GM12878 (cell line): Measurements from ENCODE around the gene FUT7. TPM values are rescaled to one million over a fixed set of nuclear protein-coding genes. Genes with fewer than 3 reads are reported as not detected.

Experiments
- ATAC-seq: fragments of 200-7000 bp; cut with Tn5 transposase; 3 replicates; pipeline ENCODE4 v1.9.1; 2020; ENCODE audit warnings: mild to moderate bottlenecking, moderate library complexity
- BruUV-seq: library from RNA; stranded (reverse); fragments of 400-500 nt; replicated peaks from 2 replicates; lab custom pipeline; 2021; lab: Mats Ljungman, UMichigan
- CTCF ChIA-PET: fragments of 300-600 bp; sonication (Branson Sonifier 250); formaldehyde crosslinking; extraction: SDS; loops from one replicate; lab custom pipeline; 2021; ENCODE audit warnings: inconsistent platforms; lab: Yijun Ruan, JAX
- POLR2A ChIA-PET: fragments of 350-600 bp; formaldehyde crosslinking; extraction: SDS; loops from one replicate; lab custom pipeline; 2021; ENCODE audit warnings: inconsistent platforms; lab: Charles Lee
- RAD21 ChIA-PET: fragments of 300-600 bp; sonication (Branson Sonifier 250); formaldehyde crosslinking; loops from one replicate; lab custom pipeline; 2023; ENCODE audit warnings: antibody characterized with exemption; ENCODE audit not compliant: unreplicated experiment; lab: Charles Lee
- SMC1A ChIA-PET: fragments of 300-600 bp; sonication (Branson Sonifier 250); formaldehyde crosslinking; loops from one replicate; lab custom pipeline; 2023; ENCODE audit not compliant: unreplicated experiment, uncharacterized antibody; lab: Charles Lee
- DNase-seq: peaks from one replicate; pipeline ENCODE4 v3.0.0-alpha.2; 2011; ENCODE audit warnings: low read depth, low spot score
- FAIRE-seq: peaks from 3 replicates; lab custom pipeline; 2011; peaks lifted over from hg19 to GRCh38; lab: Jason Lieb, UNC
- H2AFZ ChIP-seq: 2 replicates; pipeline ENCODE4 v1.6.0; 2011; ENCODE audit warnings: low read depth, low read length, control low read depth; ENCODE audit not compliant: control insufficient read depth
- H3K27ac ChIP-seq: 2 replicates; pipeline ENCODE4 v1.5.1; 2011; ENCODE audit warnings: control low read depth; ENCODE audit not compliant: control insufficient read depth, insufficient read depth
- H3K27me3 ChIP-seq, 2 experiments: replicated peaks in 1 of 2; 2 replicates each; pipeline versions ENCODE4 v1.6.0 to v1.6.1; 2011; ENCODE audit warnings: low read length in 1 of 2; ENCODE audit not compliant: control insufficient read depth in 2 of 2, insufficient read depth in 2 of 2
- H3K36me3 ChIP-seq, 2 experiments: 2 replicates each; pipeline ENCODE4 v1.5.1; 2011; ENCODE audit warnings: low read length in 1 of 2; ENCODE audit not compliant: control insufficient read depth in 2 of 2, insufficient read depth in 2 of 2
- H3K4me1 ChIP-seq: 2 replicates; pipeline ENCODE4 v1.6.1; 2011; ENCODE audit warnings: mild to moderate bottlenecking, low read length, moderate library complexity, mixed read lengths; ENCODE audit not compliant: control insufficient read depth, insufficient read depth
- H3K4me2 ChIP-seq: 2 replicates; pipeline ENCODE4 v1.6.0; 2011; ENCODE audit warnings: control low read depth; ENCODE audit not compliant: control insufficient read depth, insufficient read depth
- H3K4me3 ChIP-seq: fragments of 200-600 bp; sonication (generic); 2 replicates; pipeline ENCODE4 v1.5.1; 2016
- H3K79me2 ChIP-seq: 2 replicates; pipeline ENCODE4 v1.6.0; 2011; ENCODE audit warnings: low read length; ENCODE audit not compliant: control insufficient read depth, insufficient read depth
- H3K9ac ChIP-seq: 2 replicates; pipeline ENCODE4 v1.8.0; 2011; ENCODE audit warnings: low read length, control low read depth, mixed read lengths; ENCODE audit not compliant: control insufficient read depth, insufficient read depth
- H3K9me3 ChIP-seq: replicated peaks from 3 replicates; pipeline ENCODE4 v1.5.1; 2011; ENCODE audit warnings: mild to moderate bottlenecking, low read length; ENCODE audit not compliant: control insufficient read depth, insufficient read depth
- H4K20me1 ChIP-seq: 2 replicates; pipeline ENCODE4 v1.6.0; 2011; ENCODE audit not compliant: control insufficient read depth, insufficient read depth
- CBX3 ChIP-seq: fragments of 200-600 bp; sonication (generic); IDR thresholded peaks from 2 replicates; pipeline ENCODE4 v1.6.1; 2016; ENCODE audit warnings: low read depth, borderline replicate concordance
- CEBPZ ChIP-seq: fragments of 150-350 bp; IDR thresholded peaks from 2 replicates; pipeline ENCODE4 v1.6.1; 2016; ENCODE audit warnings: low read depth, low read length
- ELK1 ChIP-seq: IDR thresholded peaks from 2 replicates; pipeline ENCODE4 v1.6.1; 2012; ENCODE audit warnings: low read depth, low read length, improper control_type of control experiment
- KLF5 ChIP-seq: fragments of 450-650 bp; IDR thresholded peaks from 2 replicates; pipeline ENCODE4 v1.6.1; 2014; ENCODE audit warnings: mild to moderate bottlenecking; ENCODE audit not compliant: partially characterized antibody
- MEF2B ChIP-seq: fragments of 450-650 bp; IDR thresholded peaks from 2 replicates; pipeline ENCODE4 v1.6.1; 2018; ENCODE audit warnings: mild to moderate bottlenecking, moderate library complexity; ENCODE audit not compliant: partially characterized antibody, poor library complexity, severe bottlenecking
- MLLT1 ChIP-seq: fragments of 450-650 bp; IDR thresholded peaks from 2 replicates; pipeline ENCODE4 v1.6.1; 2016; ENCODE audit warnings: mild to moderate bottlenecking
- MTA3 ChIP-seq: IDR thresholded peaks from 2 replicates; pipeline ENCODE4 v1.6.1; 2012; ENCODE audit warnings: low read length, inconsistent platforms, borderline replicate concordance
- NR2C1 ChIP-seq: fragments of 450-650 bp; IDR thresholded peaks from 2 replicates; pipeline ENCODE4 v1.6.1; 2017; ENCODE audit warnings: antibody characterized with exemption, mild to moderate bottlenecking, moderate library complexity
- NR2F1 ChIP-seq: fragments of 450-650 bp; conservative IDR thresholded peaks from 2 replicates; pipeline ENCODE4 v1.6.1; 2017; ENCODE audit warnings: mild to moderate bottlenecking
- PML ChIP-seq: IDR thresholded peaks from 2 replicates; pipeline ENCODE4 v1.6.1; 2012; ENCODE audit warnings: low read length, inconsistent platforms
- POLR2A ChIP-seq: IDR thresholded peaks from 2 replicates; pipeline ENCODE4 v1.6.1; 2011; ENCODE audit warnings: low read depth, mild to moderate bottlenecking, low read length
- RB1 ChIP-seq: fragments of 450-650 bp; formaldehyde crosslinking; IDR thresholded peaks from 2 replicates; pipeline ENCODE4 v1.6.1; 2017; ENCODE audit warnings: mild to moderate bottlenecking, borderline replicate concordance
- RBBP5 ChIP-seq: fragments of 200-600 bp; sonication (generic); conservative IDR thresholded peaks from 2 replicates; pipeline ENCODE4 v1.6.1; 2016
- SMAD1 ChIP-seq: fragments of 450-650 bp; IDR thresholded peaks from 2 replicates; pipeline ENCODE4 v1.6.1; 2018; ENCODE audit warnings: mild to moderate bottlenecking, low read depth; ENCODE audit not compliant: partially characterized antibody
- ZNF207 ChIP-seq: fragments of 450-650 bp; IDR thresholded peaks from 2 replicates; pipeline ENCODE4 v1.6.1; 2014; ENCODE audit warnings: antibody characterized with exemption, mild to moderate bottlenecking, borderline replicate concordance
- WGBS: methylation state at CpG from one replicate; pipeline ENCODE4 v1.1.6; 2016; ENCODE audit warnings: low lambda C conversion rate; ENCODE audit not compliant: insufficient replicate concordance, insufficient coverage; ENCODE audit errors: missing lambda C conversion rate; 5-methylcytosine and 5-hydroxymethylcytosine counted together
- in situ Hi-C: fragments of 300-500 bp; cut with MboI; formaldehyde crosslinking; loops from 9 replicates; pipeline ENCODE4 v1.14.3; 2018; ENCODE audit warnings: mixed read lengths
- intact Hi-C: fragments of 100-400 bp; cut with micrococcal nuclease; formaldehyde crosslinking; loops from one replicate; pipeline ENCODE4 v1.14.2; 2022; ENCODE audit not compliant: unreplicated experiment
- polyA plus RNA-seq, 11 experiments: library from polyadenylated mRNA; depleted of rRNA in 4 of 11; unstranded in 6 of 11; stranded (reverse) in 5 of 11; fragments of >200 nt; fragmentation: Nextera tagmentation in 4 of 11; fragmentation: Illumina TruSeq in 1 of 11; extraction: Ambion mirVana in 4 of 11; extraction: Trizol in 1 of 11; gene quantifications; 1 replicate in 1 of 11; 2 replicates in 10 of 11; pipeline versions ENCODE4 v1.2.1 to v1.2.3, GENCODE V29; 2011 to 2016; ENCODE audit warnings: inconsistent platforms in 2 of 11, missing spikeins in 2 of 11, low read depth in 1 of 11
- total RNA-seq, 4 experiments: library from RNA; depleted of rRNA in 3 of 4; stranded (reverse); fragments of >200 nt in 3 of 4; fragmentation: Illumina TruSeq in 1 of 4; extraction: Trizol in 1 of 4; gene quantifications; 2 replicates each; pipeline versions ENCODE4 v1.2.1 to v1.2.3, GENCODE V29; 2013 to 2021

FUT7 gene
- total and polyA plus RNA-seq, 10 of the 15 experiments (the other 5 are each of a cell fraction or from before 2014, with no cell fraction given) = 0.04 to 0.62 (median 0.20) TPM; not detected in 2

- TF ChIP-seq SMAD1 = no peak
- no peak for TF ChIP-seq MEF2B
- TF ChIP-seq NR2C1 = no peak
- TF ChIP-seq MLLT1 = no peak
- no peak for TF ChIP-seq MTA3
- no peak for TF ChIP-seq CBX3
- no peak for TF ChIP-seq NR2F1
- no peak for TF ChIP-seq KLF5
- no peak for TF ChIP-seq RB1
- TF ChIP-seq POLR2A = no peak
- no peak for TF ChIP-seq ZNF207
- TF ChIP-seq RBBP5 = no peak
- TF ChIP-seq PML = no peak
- no peak for TF ChIP-seq ELK1
- no peak for TF ChIP-seq CEBPZ
- BruUV-seq = no TSS peak
- ChIA-PET CTCF (interaction anchor here (1.4 to 1.7 kb wide), 3 partner anchors 10 to 55 kb away, joined by 4 to 13 read pairs (median 6); partner anchors contain the start of gene PAXX), POLR2A (no interaction called here), RAD21 (interaction anchor here (3.6 kb wide), 1 partner anchor 32 kb away, joined by 16 read pairs; no protein-coding TSS in a partner anchor), SMC1A (interaction anchor here (0.6 kb wide), 1 partner anchor 192 kb away, joined by 3 read pairs; no protein-coding TSS in a partner anchor)
- Histone ChIP-seq H3K9me3 (peaks cover 2% of the 10 kb centered on the region; the same call in 2 of the 3 replicates), H3K79me2 (no peaks in the 10 kb centered on the region), H3K36me3 (no peaks in the 10 kb centered on the region), H3K4me1 (peaks cover 21% of the 10 kb centered on the region), H3K4me2 (no peak overlapping the region), H4K20me1 (no peaks in the 10 kb centered on the region), H3K4me3 (no peak overlapping the region), H3K9ac (no peak overlapping the region), H3K27ac (no peak overlapping the region), H2AFZ (no peak overlapping the region), H3K27me3 (0 out of 4 replicates have a peak, but pooled peaks cover 0 to 6% of the 10 kb centered on the region in 2 experiments)
- FAIRE-seq = no peak
- no peak for DNase-seq
- in situ Hi-C loops = no loop called here
- intact Hi-C loops = no loop called here
- no peak for ATAC-seq
- WGBS = 49% methylated on average over 10 of the region's 10 CpGs
Observed at GRCh38 chr9:137002646-137003041, 29.2 kb downstream of the FUT7 start.
